ENCODE measurements around the gene PCMTD2. TPM values are rescaled to one million over a fixed set of nuclear protein-coding genes. Genes with fewer than 3 reads are reported as not detected.
"Not testable (repeated sequence)": the region's sequence is repeated elsewhere in the genome, so short reads cannot be mapped to it uniquely, and the experiment has no call there.

The PCMTD2 gene
- total and polyA plus RNA-seq, 2 donors from 2014 or later: 25.0 to 53.8 TPM

GRCh38 chr20:64233725-64234124 lies 21.8 kb upstream of the PCMTD2 start:
- DNase-seq (peak in 1 of 5 donors; percentile 37), FAIRE-seq (no peak)
- Histone ChIP-seq H3K27me3 (ENCODE audit: control insufficient read depth, insufficient read depth, low read length) (no peaks in the 10 kb centered on the region), H3K4me3 (ENCODE audit: low read length in 3 of 3) (no peak overlapping the region), H3K4me1 (ENCODE audit: control insufficient read depth in 2 of 3, insufficient read depth in 2 of 3, low read depth in 1 of 3, low read length in 3 of 3) (no peaks in the 10 kb centered on the region), H3K36me3 (ENCODE audit: control insufficient read depth in 2 of 3, insufficient read depth in 3 of 3, low read length in 3 of 3) (no peaks in the 10 kb centered on the region), H3K9me3 (ENCODE audit: control insufficient read depth in 2 of 3, insufficient read depth in 1 of 3, low read length in 3 of 3) (no peaks in the 10 kb centered on the region), H3K9ac (ENCODE audit: low read length in 3 of 3) (no peak overlapping the region), H3K27ac (ENCODE audit: low read depth in 2 of 2, low read length in 2 of 2) (no peak overlapping the region)
- intact Hi-C loops (cut with DNase I): no loop called here
- TF ChIP-seq CTCF (IDR thresholded peaks at IDR 0.05; ENCODE audit: borderline replicate concordance, extremely low read depth, insufficient read depth): no peak

GRCh38 chr20:64234291-64234791 lies 21.2 kb upstream of the PCMTD2 start:
- DNase-seq (peak in 1 of 5 donors; percentile 49), FAIRE-seq (no peak)

GRCh38 chr20:64234921-64235565 lies 20.5 kb upstream of the PCMTD2 start:
- H3K4me3 ChIP-seq (ENCODE audit: low read length in 3 of 3); intact Hi-C loops (cut with DNase I); H3K9ac ChIP-seq (ENCODE audit: low read length in 3 of 3); H3K4me1 ChIP-seq (ENCODE audit: control insufficient read depth in 2 of 3, insufficient read depth in 2 of 3, low read depth in 1 of 3, low read length in 3 of 3); H3K27ac ChIP-seq (ENCODE audit: low read depth in 2 of 2, low read length in 2 of 2); H3K27me3 ChIP-seq (ENCODE audit: control insufficient read depth, insufficient read depth, low read length); H3K9me3 ChIP-seq (ENCODE audit: control insufficient read depth in 2 of 3, insufficient read depth in 1 of 3, low read length in 3 of 3); FAIRE-seq; H3K36me3 ChIP-seq (ENCODE audit: control insufficient read depth in 2 of 3, insufficient read depth in 3 of 3, low read length in 3 of 3): not testable (repeated sequence)
- DNase-seq: peak in 1 of 5 donors; percentile 51

More at GRCh38 chr20:64234291-64234791, 21.2 kb upstream of the PCMTD2 start:
- Histone ChIP-seq H3K4me1 (ENCODE audit: control insufficient read depth in 2 of 3, insufficient read depth in 2 of 3, low read depth in 1 of 3, low read length in 3 of 3) (no peaks in the 10 kb centered on the region), H3K4me3 (ENCODE audit: low read length in 3 of 3) (no peak overlapping the region), H3K27ac (ENCODE audit: low read depth in 2 of 2, low read length in 2 of 2) (no peak overlapping the region), H3K9me3 (ENCODE audit: control insufficient read depth in 2 of 3, insufficient read depth in 1 of 3, low read length in 3 of 3) (no peaks in the 10 kb centered on the region), H3K27me3 (ENCODE audit: control insufficient read depth, insufficient read depth, low read length) (no peaks in the 10 kb centered on the region), H3K9ac (ENCODE audit: low read length in 3 of 3) (no peak overlapping the region), H3K36me3 (ENCODE audit: control insufficient read depth in 2 of 3, insufficient read depth in 3 of 3, low read length in 3 of 3) (no peaks in the 10 kb centered on the region)
- no peak for TF ChIP-seq CTCF (IDR thresholded peaks at IDR 0.05; ENCODE audit: borderline replicate concordance, extremely low read depth, insufficient read depth)
- intact Hi-C loops (cut with DNase I): no loop called here

GRCh38 chr20:64236137-64237088 lies 19.1 kb upstream of the PCMTD2 start:
- no peak overlapping the region for H3K27ac ChIP-seq (ENCODE audit: low read depth in 2 of 2, low read length in 2 of 2)
- no peak overlapping the region for H3K4me3 ChIP-seq (ENCODE audit: low read length in 3 of 3)
- no peaks in the 10 kb centered on the region for H3K4me1 ChIP-seq (ENCODE audit: control insufficient read depth in 2 of 3, insufficient read depth in 2 of 3, low read depth in 1 of 3, low read length in 3 of 3)
- no peak overlapping the region for H3K9ac ChIP-seq (ENCODE audit: low read length in 3 of 3)
- no peak for TF ChIP-seq CTCF (IDR thresholded peaks at IDR 0.05; ENCODE audit: borderline replicate concordance, extremely low read depth, insufficient read depth)
- no peaks in the 10 kb centered on the region for H3K36me3 ChIP-seq (ENCODE audit: control insufficient read depth in 2 of 3, insufficient read depth in 3 of 3, low read length in 3 of 3)
- H3K9me3 ChIP-seq (ENCODE audit: control insufficient read depth in 2 of 3, insufficient read depth in 1 of 3, low read length in 3 of 3): no peaks in the 10 kb centered on the region
- FAIRE-seq (no peak), DNase-seq (peak in 1 of 5 donors; percentile 32)
- H3K27me3 ChIP-seq (ENCODE audit: control insufficient read depth, insufficient read depth, low read length): no peaks in the 10 kb centered on the region
- intact Hi-C loops (cut with DNase I): no loop called here

Data from kidney (tissue), 14 donors.